WI38 (cell line): ENCODE data around the gene GJB6.
"Not testable (repeated sequence)": the region's sequence is repeated elsewhere in the genome, so short reads cannot be mapped to it uniquely, and the experiment has no call there.

Source experiments
- H3K4me3 ChIP-seq: 2 replicates; pipeline ENCODE4 v1.5.1; 2011; ENCODE audit warnings: low read depth, mild to moderate bottlenecking, control low read depth, low read length
- CTCF ChIP-seq: IDR thresholded peaks from 2 replicates; pipeline ENCODE4 v1.5.1; 2012; ENCODE audit warnings: low read depth, mild to moderate bottlenecking, control low read depth, low read length

Gene GJB6

GRCh38 chr13:20231839-20232555 is at the start of gene GJB6:
TSS of gene GJB6 (minus strand) at chr13:20232319. CDS start at chr13:20223480, 8,839 bp downstream.
- no peak within 1 kb of the TSS for H3K4me3 ChIP-seq
- no peak for TF ChIP-seq CTCF

- H3K4me3 ChIP-seq = not testable (repeated sequence)
These were observed 44.8 kb upstream of the GJB6 start for GRCh38 chr13:20276901-20277300.

- no peak overlapping the region for H3K4me3 ChIP-seq
These were observed 42.3 kb upstream of the GJB6 start for GRCh38 chr13:20274466-20274865.

GRCh38 chr13:20272588-20273171 is 40.6 kb upstream of the GJB6 start:
- H3K4me3 ChIP-seq = no peak overlapping the region
- no peak for TF ChIP-seq CTCF

More at GRCh38 chr13:20274466-20274865, 42.3 kb upstream of the GJB6 start:
- TF ChIP-seq CTCF = no peak

- no peak for TF ChIP-seq CTCF
These were observed 40.0 kb upstream of the GJB6 start for GRCh38 chr13:20272104-20272503.

GRCh38 chr13:20271441-20271840 is 39.3 kb upstream of the GJB6 start:
- TF ChIP-seq CTCF = no peak

More at GRCh38 chr13:20272104-20272503, 40.0 kb upstream of the GJB6 start:
- no peak overlapping the region for H3K4me3 ChIP-seq

GRCh38 chr13:20270163-20270865 is 38.2 kb upstream of the GJB6 start:
- no peak overlapping the region for H3K4me3 ChIP-seq
- TF ChIP-seq CTCF = no peak

More at GRCh38 chr13:20271441-20271840, 39.3 kb upstream of the GJB6 start:
- no peak overlapping the region for H3K4me3 ChIP-seq
